ENCODE data around the gene KNCN.

Gene KNCN

DNA sequence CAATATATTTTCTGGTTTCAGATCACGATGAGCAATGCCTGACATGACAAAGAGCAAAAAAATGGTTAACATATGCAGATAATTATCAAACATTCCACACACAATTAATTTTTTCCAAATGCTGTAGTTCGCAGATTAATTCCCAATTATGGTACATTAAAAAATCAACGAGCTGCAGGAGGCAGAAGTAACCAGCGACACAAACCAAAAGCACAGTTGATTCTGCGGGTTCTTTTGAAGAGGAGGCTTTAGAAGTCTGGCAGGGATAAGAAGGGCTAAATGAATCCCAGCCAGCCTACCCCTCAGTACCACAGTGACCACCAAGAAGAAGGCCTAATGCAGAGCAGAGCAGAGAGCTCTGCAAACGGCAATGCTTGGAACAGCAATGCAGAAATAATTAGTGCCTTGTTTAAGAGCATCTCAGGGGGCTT, 17.0 kb upstream of the KNCN start:
- Histone ChIP-seq H3K9me3 (ENCODE audit: control insufficient read depth in 1 of 2, low read length in 2 of 2) (no peaks in the 10 kb centered on the region), H3K4me3 (ENCODE audit: low read depth in 1 of 2, low read length in 2 of 2) (no peak overlapping the region), H3K27ac (ENCODE audit: low read length) (no peak overlapping the region), H3K4me1 (ENCODE audit: control insufficient read depth in 1 of 2, insufficient read depth in 2 of 2, low read length in 2 of 2) (peaks cover 0 to 8% of the 10 kb centered on the region in 2 donors), H3K36me3 (ENCODE audit: control insufficient read depth in 1 of 2, insufficient read depth in 2 of 2, low read length in 2 of 2) (peaks cover 17 to 46% of the 10 kb centered on the region in 2 donors), H3K27me3 (ENCODE audit: low read depth, low read length) (no peaks in the 10 kb centered on the region)

DNA sequence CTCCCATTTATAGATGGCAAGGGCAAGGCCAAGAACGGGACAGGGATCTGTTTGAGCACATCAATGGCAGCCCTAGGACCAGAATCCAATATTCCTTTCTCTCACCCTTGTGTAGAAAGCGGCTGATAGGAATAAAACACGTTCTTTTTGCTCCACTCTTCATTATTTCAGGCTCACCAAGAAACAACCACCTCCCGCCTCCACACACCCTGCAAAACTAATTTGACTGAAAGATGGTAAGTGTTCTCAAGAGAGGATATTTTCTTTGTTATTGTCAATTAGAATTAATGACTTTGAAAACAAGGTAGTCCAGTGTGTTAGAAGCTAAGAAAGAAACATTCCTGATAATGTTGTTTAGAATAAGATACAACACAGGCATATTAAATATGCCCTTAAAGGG, 11.9 kb upstream of the KNCN start:
- Histone ChIP-seq H3K4me3 (ENCODE audit: low read depth in 1 of 2, low read length in 2 of 2) (no peak overlapping the region), H3K27me3 (ENCODE audit: low read depth, low read length) (no peaks in the 10 kb centered on the region), H3K27ac (ENCODE audit: low read length) (no peak overlapping the region), H3K36me3 (ENCODE audit: control insufficient read depth in 1 of 2, insufficient read depth in 2 of 2, low read length in 2 of 2) (peaks cover 37 to 86% of the 10 kb centered on the region in 2 donors), H3K9me3 (ENCODE audit: control insufficient read depth in 1 of 2, low read length in 2 of 2) (no peaks in the 10 kb centered on the region), H3K4me1 (ENCODE audit: control insufficient read depth in 1 of 2, insufficient read depth in 2 of 2, low read length in 2 of 2) (no peaks in the 10 kb centered on the region)

DNA sequence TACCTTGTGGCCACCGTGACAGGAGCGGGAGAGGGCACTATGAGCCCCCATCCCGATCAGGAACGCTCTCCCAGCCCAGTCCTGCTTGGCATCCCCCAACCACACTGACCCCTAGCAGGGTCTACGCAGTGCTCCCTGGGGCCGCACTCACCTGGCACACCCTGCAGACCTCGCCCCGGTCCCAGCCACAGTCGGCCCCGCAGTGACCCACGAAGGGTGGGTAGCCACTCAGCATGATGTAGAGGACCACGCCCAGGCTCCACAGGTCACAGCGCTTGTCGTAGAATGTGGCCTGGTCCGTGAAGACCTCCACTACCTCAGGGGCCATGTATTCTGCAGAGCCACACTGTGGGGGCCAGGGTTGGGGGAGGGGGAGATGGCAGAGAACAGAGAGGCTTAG, 11.1 kb upstream of the KNCN start:
- Histone ChIP-seq H3K27me3 (ENCODE audit: low read depth, low read length) (no peaks in the 10 kb centered on the region), H3K27ac (ENCODE audit: low read length) (no peak overlapping the region), H3K36me3 (ENCODE audit: control insufficient read depth in 1 of 2, insufficient read depth in 2 of 2, low read length in 2 of 2) (peaks cover 42 to 86% of the 10 kb centered on the region in 2 donors)

DNA sequence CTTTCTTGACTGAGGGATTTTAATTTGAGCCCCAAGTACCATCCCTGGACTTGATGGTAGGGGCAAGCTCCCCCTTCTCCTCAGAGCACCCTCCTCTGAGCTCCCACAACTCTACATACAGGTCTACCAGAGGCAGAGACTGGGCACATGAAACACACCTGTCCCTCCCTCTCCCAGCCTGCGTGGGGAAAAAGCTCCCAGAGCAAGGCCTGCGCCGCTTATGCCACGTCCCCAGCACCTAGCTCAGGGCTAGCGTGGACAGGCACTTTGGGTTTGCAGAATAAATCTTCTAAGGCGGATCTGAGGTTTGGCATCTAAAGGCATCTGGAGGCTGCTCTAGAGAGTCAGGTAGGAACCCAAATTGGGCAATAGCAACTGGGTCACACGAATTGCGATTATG, 7.5 kb upstream of the KNCN start:
- Histone ChIP-seq H3K4me3 (ENCODE audit: low read depth in 1 of 2, low read length in 2 of 2) (no peak overlapping the region), H3K27ac (ENCODE audit: low read length) (no peak overlapping the region)

More for the DNA sequence above, 11.1 kb upstream of the KNCN start:
- Histone ChIP-seq H3K9me3 (ENCODE audit: control insufficient read depth in 1 of 2, low read length in 2 of 2) (no peaks in the 10 kb centered on the region), H3K4me3 (ENCODE audit: low read depth in 1 of 2, low read length in 2 of 2) (no peak overlapping the region), H3K4me1 (ENCODE audit: control insufficient read depth in 1 of 2, insufficient read depth in 2 of 2, low read length in 2 of 2) (no peaks in the 10 kb centered on the region)

DNA sequence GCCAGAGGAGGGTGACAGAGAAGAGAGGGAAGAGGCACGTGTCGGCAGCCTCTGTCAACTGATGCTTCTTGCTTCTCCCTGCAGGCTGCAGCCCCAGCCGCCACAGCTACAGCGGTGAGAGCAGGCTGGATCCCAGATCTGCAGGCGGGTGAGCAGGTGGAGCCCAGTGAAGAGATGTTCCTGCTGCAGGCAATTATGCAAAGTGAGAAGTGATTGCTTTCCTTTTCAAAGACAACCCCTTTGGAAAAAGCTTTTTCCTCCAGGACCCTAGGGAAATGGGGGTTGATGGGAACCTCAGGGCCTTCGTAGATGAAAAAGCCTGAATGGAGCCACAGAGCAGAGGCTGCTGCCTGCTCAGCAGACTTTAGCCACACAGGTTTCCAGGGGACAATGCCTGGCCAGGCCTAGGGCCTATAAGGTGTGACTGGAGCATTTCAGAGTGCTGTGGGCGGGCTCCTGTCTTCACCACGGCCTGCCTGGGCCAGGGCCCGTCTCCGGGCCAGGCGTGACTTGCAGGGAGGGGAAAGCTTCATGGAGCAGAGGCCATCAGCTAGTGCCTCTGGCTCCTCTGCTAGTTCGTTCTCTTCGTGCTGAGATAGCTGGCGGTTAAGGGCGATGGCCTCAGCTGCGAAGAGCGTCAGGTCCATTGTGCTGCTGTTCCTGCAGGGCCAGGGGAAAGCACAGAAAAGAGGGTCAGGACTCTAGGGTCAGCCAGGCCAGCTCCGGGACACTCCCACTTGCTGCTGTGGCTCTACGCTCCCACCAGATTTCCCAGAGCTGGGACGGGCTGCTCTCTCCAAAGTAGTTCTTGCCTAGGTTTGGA, 6.9 kb upstream of the KNCN start:
- Histone ChIP-seq H3K4me3 (ENCODE audit: low read depth in 1 of 2, low read length in 2 of 2) (no peak overlapping the region), H3K9me3 (ENCODE audit: control insufficient read depth in 1 of 2, low read length in 2 of 2) (no peaks in the 10 kb centered on the region), H3K4me1 (ENCODE audit: control insufficient read depth in 1 of 2, insufficient read depth in 2 of 2, low read length in 2 of 2) (no peaks in the 10 kb centered on the region), H3K27me3 (ENCODE audit: low read depth, low read length) (no peaks in the 10 kb centered on the region), H3K27ac (ENCODE audit: low read length) (no peak overlapping the region), H3K36me3 (ENCODE audit: control insufficient read depth in 1 of 2, insufficient read depth in 2 of 2, low read length in 2 of 2) (peaks cover 32 to 56% of the 10 kb centered on the region in 2 donors)

More for the DNA sequence above, 7.5 kb upstream of the KNCN start:
- H3K9me3 ChIP-seq (ENCODE audit: control insufficient read depth in 1 of 2, low read length in 2 of 2), result no peaks in the 10 kb centered on the region
- H3K27me3 ChIP-seq (ENCODE audit: low read depth, low read length), result no peaks in the 10 kb centered on the region
- no peaks in the 10 kb centered on the region for H3K4me1 ChIP-seq (ENCODE audit: control insufficient read depth in 1 of 2, insufficient read depth in 2 of 2, low read length in 2 of 2)
- peaks cover 32 to 59% of the 10 kb centered on the region in 2 donors for H3K36me3 ChIP-seq (ENCODE audit: control insufficient read depth in 1 of 2, insufficient read depth in 2 of 2, low read length in 2 of 2)

DNA sequence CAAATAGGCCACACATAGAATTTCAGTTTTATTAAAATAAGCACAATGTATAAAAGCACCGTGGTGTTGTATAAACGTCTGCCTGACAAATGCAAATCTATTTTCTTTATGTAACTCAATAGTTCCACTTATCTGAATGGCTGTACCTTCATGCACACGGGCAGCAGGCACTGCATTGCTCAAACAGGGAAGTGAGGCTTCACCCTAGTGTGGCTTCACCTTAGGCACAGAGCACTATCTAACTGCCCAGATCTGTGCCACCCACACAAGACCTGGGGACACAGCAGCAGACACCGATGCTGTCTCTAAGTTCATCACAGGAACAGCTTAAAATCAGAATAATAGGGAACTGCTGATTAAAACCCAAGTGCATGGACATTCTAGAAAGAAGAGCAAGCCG, 6.0 kb upstream of the KNCN start:
- Histone ChIP-seq H3K36me3 (ENCODE audit: control insufficient read depth in 1 of 2, insufficient read depth in 2 of 2, low read length in 2 of 2) (peaks cover 24 to 47% of the 10 kb centered on the region in 2 donors), H3K27ac (ENCODE audit: low read length) (no peak overlapping the region), H3K9me3 (ENCODE audit: control insufficient read depth in 1 of 2, low read length in 2 of 2) (no peaks in the 10 kb centered on the region), H3K4me1 (ENCODE audit: control insufficient read depth in 1 of 2, insufficient read depth in 2 of 2, low read length in 2 of 2) (no peaks in the 10 kb centered on the region), H3K4me3 (ENCODE audit: low read depth in 1 of 2, low read length in 2 of 2) (no peak overlapping the region), H3K27me3 (ENCODE audit: low read depth, low read length) (no peaks in the 10 kb centered on the region)

DNA sequence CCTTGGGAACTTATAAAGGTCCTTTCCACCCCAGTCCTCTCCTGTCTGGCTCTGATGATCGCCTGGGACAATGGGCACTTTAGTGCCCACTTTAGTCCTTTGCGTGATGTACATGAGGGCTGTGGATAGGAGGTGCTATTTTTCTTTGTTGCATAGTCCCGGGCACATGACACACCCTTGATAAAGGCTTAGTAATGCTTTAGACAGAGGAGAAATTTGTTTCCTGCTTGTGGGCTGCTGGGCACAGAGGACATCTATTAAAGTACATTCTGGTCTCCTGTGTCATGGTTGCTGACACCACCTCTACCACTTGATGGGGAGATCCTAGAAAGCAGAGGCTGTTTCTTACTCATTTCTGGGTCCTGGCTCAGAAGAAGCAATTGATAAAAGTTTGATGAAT, 5.4 kb upstream of the KNCN start:
- H3K27ac ChIP-seq (ENCODE audit: low read length), result no peak overlapping the region
- H3K27me3 ChIP-seq (ENCODE audit: low read depth, low read length), result no peaks in the 10 kb centered on the region
- H3K36me3 ChIP-seq (ENCODE audit: control insufficient read depth in 1 of 2, insufficient read depth in 2 of 2, low read length in 2 of 2), result peaks cover 24 to 41% of the 10 kb centered on the region in 2 donors
- H3K9me3 ChIP-seq (ENCODE audit: control insufficient read depth in 1 of 2, low read length in 2 of 2), result no peaks in the 10 kb centered on the region
- no peaks in the 10 kb centered on the region for H3K4me1 ChIP-seq (ENCODE audit: control insufficient read depth in 1 of 2, insufficient read depth in 2 of 2, low read length in 2 of 2)
- H3K4me3 ChIP-seq (ENCODE audit: low read depth in 1 of 2, low read length in 2 of 2), result no peak overlapping the region

DNA sequence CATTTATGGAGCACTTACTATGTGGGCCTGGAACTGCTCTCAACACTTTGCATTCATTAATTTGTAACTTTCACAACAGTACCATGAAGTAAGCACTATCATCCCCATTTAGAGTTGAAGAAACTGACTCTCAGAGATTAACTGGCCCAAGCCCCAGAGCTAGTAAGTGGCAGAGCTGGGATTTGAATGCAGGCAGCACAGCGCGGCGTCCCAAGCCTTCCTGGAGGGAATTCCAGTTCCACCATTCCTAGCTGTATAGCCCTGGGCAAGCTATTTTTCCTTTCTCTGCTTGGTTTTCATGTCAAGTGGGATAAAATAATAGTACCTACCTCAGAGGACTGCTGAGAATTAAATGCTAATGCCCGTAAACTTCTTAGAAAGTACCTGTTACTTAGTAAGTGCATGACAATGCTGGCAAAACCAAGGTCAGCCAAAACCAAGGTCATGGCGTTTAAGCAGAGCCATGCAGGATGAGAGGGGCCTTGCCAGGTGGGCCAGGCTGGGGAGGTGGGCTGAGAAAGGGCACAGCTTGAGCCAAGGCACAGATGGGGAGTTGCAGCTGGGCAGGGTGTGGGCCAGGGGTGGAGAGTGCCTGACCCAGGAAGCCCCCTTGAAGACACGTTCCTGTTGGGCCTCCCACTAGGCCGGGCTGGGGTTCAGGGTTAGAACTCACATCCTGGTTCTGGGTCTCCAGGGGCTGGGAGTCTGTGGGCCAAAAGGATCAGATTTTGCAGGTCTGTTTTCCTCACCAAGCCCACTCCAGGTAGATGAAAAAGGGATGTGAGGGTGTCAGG, 4.6 kb upstream of the KNCN start:
- Histone ChIP-seq H3K27me3 (ENCODE audit: low read depth, low read length) (no peaks in the 10 kb centered on the region), H3K36me3 (ENCODE audit: control insufficient read depth in 1 of 2, insufficient read depth in 2 of 2, low read length in 2 of 2) (peaks cover 19 to 33% of the 10 kb centered on the region in 2 donors), H3K4me3 (ENCODE audit: low read depth in 1 of 2, low read length in 2 of 2) (no peak overlapping the region), H3K27ac (ENCODE audit: low read length) (no peak overlapping the region), H3K4me1 (ENCODE audit: control insufficient read depth in 1 of 2, insufficient read depth in 2 of 2, low read length in 2 of 2) (no peaks in the 10 kb centered on the region), H3K9me3 (ENCODE audit: control insufficient read depth in 1 of 2, low read length in 2 of 2) (no peaks in the 10 kb centered on the region)

DNA sequence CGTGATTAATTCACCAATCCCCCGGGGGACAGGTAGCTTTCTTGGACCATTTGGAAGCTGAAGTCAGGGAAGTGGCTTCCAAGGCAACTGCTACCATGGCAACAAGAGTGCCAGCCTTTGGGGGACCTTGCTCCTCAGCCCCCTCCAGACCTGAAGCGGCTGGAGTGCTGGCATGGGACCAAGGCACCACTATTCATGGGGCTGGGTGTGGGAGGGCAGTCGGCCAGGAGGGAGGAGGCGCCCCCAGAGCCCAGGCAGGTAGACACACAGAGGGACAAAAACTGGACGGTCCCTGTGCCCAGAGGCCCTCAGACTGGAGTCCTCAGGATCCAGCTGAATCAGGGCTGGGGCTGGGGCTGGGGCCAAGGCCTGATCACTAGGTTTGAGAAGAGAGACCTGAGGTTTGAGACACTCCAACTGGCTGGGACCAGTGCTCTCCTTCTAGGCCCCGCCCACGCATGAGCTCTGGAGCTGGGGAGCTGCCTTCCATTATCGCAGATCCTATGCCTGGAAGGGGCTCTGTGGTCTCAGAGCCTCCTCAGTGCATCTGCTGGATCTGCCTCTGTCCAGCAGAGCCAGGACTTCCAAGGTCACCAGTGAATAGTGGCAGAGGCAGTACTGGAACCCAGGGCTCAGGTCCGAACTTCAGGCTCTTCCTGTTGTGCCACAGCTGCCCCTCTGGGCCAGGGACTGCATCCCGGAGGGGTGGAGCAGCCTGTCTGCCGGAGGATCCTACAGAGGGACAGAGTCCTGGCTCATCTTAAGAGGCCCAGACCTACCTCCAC, 3.3 kb upstream of the KNCN start:
- peaks cover 4% of the 10 kb centered on the region for H3K27me3 ChIP-seq (ENCODE audit: low read depth, low read length)
- peaks cover under 1 to 1% of the 10 kb centered on the region in 2 donors for H3K4me1 ChIP-seq (ENCODE audit: control insufficient read depth in 1 of 2, insufficient read depth in 2 of 2, low read length in 2 of 2)
- H3K36me3 ChIP-seq (ENCODE audit: control insufficient read depth in 1 of 2, insufficient read depth in 2 of 2, low read length in 2 of 2), result peaks cover 11 to 20% of the 10 kb centered on the region in 2 donors
- no peak overlapping the region for H3K27ac ChIP-seq (ENCODE audit: low read length)
- no peak overlapping the region for H3K4me3 ChIP-seq (ENCODE audit: low read depth in 1 of 2, low read length in 2 of 2)
- no peaks in the 10 kb centered on the region for H3K9me3 ChIP-seq (ENCODE audit: control insufficient read depth in 1 of 2, low read length in 2 of 2)

DNA sequence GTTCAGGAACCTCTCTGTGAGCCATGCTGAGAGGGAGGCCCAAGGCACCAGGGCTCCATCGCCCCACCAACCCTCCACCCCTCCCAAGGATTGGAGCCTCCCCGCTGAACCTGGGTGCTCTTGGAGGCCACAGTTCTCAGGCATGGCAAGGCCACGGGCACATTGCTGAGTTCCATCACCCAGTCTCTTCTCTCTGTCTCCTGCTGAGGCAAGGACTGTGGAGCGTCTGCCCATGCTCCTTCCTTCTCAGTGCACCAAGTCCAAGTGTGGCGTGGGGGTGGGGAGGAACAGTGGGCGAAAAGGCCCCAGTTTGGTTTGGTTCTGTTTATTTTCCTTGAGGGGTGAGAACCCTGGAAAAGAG, 2.8 kb upstream of the KNCN start:
- Histone ChIP-seq H3K4me1 (ENCODE audit: control insufficient read depth in 1 of 2, insufficient read depth in 2 of 2, low read length in 2 of 2) (peaks cover 2 to 6% of the 10 kb centered on the region in 2 donors), H3K9me3 (ENCODE audit: control insufficient read depth in 1 of 2, low read length in 2 of 2) (no peaks in the 10 kb centered on the region), H3K4me3 (ENCODE audit: low read depth in 1 of 2, low read length in 2 of 2) (no peak overlapping the region), H3K36me3 (ENCODE audit: control insufficient read depth in 1 of 2, insufficient read depth in 2 of 2, low read length in 2 of 2) (peaks cover 11 to 15% of the 10 kb centered on the region in 2 donors), H3K27ac (ENCODE audit: low read length) (no peak overlapping the region), H3K27me3 (ENCODE audit: low read depth, low read length) (peaks cover 4% of the 10 kb centered on the region)

DNA sequence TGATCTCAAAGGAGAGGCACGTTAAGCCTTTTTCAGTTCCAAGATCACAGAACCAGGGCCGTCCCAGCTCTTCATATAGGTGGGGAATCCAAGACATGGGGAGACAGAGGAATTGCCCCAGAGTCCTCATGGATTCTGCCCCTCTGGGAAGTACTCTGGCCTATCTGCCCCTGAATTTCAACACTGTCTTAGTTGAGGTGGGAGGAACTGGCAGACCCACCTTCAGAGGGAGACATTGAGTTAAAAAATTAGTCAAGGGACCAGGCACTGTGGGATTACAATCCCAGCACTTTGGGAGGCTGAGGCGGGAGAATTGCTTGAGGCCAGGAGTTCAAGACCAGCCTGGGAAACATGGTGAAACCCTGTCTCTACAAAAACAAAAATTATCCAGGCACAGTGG, 2.1 kb upstream of the KNCN start:
- Histone ChIP-seq H3K27ac (ENCODE audit: low read length) (no peak overlapping the region), H3K9me3 (ENCODE audit: control insufficient read depth in 1 of 2, low read length in 2 of 2) (no peaks in the 10 kb centered on the region), H3K4me1 (ENCODE audit: control insufficient read depth in 1 of 2, insufficient read depth in 2 of 2, low read length in 2 of 2) (peaks cover 2 to 8% of the 10 kb centered on the region in 2 donors), H3K36me3 (ENCODE audit: control insufficient read depth in 1 of 2, insufficient read depth in 2 of 2, low read length in 2 of 2) (peaks cover 8 to 11% of the 10 kb centered on the region in 2 donors), H3K4me3 (ENCODE audit: low read depth in 1 of 2, low read length in 2 of 2) (no peak overlapping the region), H3K27me3 (ENCODE audit: low read depth, low read length) (peaks cover 4% of the 10 kb centered on the region)
